Activated CD8-positive, alpha-beta T cell treated with anti-CD3 and anti-CD28 coated beads for 36 hours (primary cell): ENCODE data around the gene DDR1. TPM values are rescaled to one million over a fixed set of nuclear protein-coding genes. Genes with fewer than 3 reads are reported as not detected.

Source experiments
- ATAC-seq: fragments of 200-7000 bp; cut with Tn5 transposase; one replicate; pipeline ENCODE4 v1.10.0; 2021; ENCODE audit warnings: mild to moderate bottlenecking, moderate library complexity
- CTCF ChIA-PET: fragments of 350-600 bp; sonication (Branson Sonifier 250); formaldehyde crosslinking; loops from one replicate; lab custom pipeline; 2021; ENCODE audit warnings: antibody characterized with exemption; lab: Charles Lee
- POLR2A ChIA-PET: fragments of 350-600 bp; sonication (Branson Sonifier 250); formaldehyde crosslinking; loops from one replicate; lab custom pipeline; 2021; ENCODE audit warnings: antibody characterized with exemption; lab: Charles Lee
- DNase-seq: peaks from one replicate; pipeline ENCODE4 v3.0.0-alpha.2; 2020
- H3K27ac Mint-ChIP-seq: one replicate; pipeline ENCODE4 v1.8.0; 2021; ENCODE audit warnings: mild to moderate bottlenecking, mixed read lengths
- H3K27me3 Mint-ChIP-seq: one replicate; pipeline ENCODE4 v1.8.0; 2021; ENCODE audit warnings: mixed read lengths
- H3K36me3 Mint-ChIP-seq: one replicate; pipeline ENCODE4 v1.8.0; 2021; ENCODE audit warnings: low read depth, mixed read lengths
- H3K4me1 Mint-ChIP-seq: one replicate; pipeline ENCODE4 v1.8.0; 2021; ENCODE audit warnings: low read depth, mixed read lengths
- H3K4me3 Mint-ChIP-seq: one replicate; pipeline ENCODE4 v1.8.0; 2021; ENCODE audit warnings: mild to moderate bottlenecking, moderate library complexity, mixed read lengths
- H3K9me3 Mint-ChIP-seq: one replicate; pipeline ENCODE4 v1.8.0; 2021; ENCODE audit warnings: mixed read lengths
- intact Hi-C: fragments of 100-400 bp; cut with micrococcal nuclease; formaldehyde crosslinking; loops from one replicate; pipeline ENCODE4 v1.10.0; 2022
- total RNA-seq, 2 experiments: library from RNA; stranded (reverse); gene quantifications; one replicate each; pipeline ENCODE4 v1.2.3, GENCODE V29; 2021
- TF ChIP-seq, protein P1 (sequence below): fragments of 200-600 bp; IDR thresholded peaks from one replicate; pipeline ENCODE4 v1.8.0; 2022; ENCODE audit warnings: antibody characterized with exemption, mild to moderate bottlenecking

Gene DDR1
- total RNA-seq, 2 experiments from 2014 or later, result 14.4 to 14.5 TPM

DNA sequence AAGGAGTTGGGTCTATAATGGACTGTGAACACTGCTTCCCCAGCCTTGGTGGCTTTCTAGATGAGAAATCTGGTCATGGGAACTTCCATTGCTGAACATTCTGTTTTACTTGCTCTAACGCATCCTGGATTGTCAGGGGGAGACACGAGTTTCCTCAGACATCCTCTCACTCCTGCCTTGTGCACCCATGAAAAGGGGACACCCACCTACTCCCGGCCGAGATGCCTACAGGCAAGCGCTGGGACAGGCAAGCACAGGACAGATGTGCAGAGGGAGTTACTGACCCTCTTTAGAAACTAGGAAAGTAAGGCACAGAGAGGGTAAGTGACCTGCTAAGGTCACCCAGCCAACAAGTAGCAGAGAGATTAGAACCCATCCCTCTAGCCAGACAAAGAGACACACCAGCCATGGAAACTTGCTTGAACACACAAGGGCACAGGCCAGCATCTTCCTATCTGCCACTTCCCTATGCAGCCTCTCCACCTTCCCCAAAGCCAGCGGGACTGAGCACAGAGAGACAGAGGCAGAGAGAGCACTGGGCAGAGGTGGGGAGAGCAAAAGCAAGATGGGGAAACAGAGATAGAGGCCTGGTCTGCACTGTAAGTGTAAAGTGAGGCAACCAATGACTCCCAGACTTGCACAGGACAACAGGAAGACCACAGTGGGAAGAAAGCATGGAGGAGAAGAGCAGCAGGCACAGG is 48.5 kb downstream of the DDR1 start:
- no peak overlapping the region for H3K4me3 Mint-ChIP-seq
- intact Hi-C loops, result no loop called here
- peaks cover 2% of the 10 kb centered on the region for H3K27me3 Mint-ChIP-seq
- H3K27ac Mint-ChIP-seq, result no peak overlapping the region
- no peak for ATAC-seq
- POLR2A ChIA-PET, result no interaction called here
- CTCF ChIA-PET, result no interaction called here
- DNase-seq, result no peak
- H3K36me3 Mint-ChIP-seq, result peaks cover 16% of the 10 kb centered on the region
- H3K4me1 Mint-ChIP-seq, result no peaks in the 10 kb centered on the region
- H3K9me3 Mint-ChIP-seq, result peaks cover 8% of the 10 kb centered on the region
- TF ChIP-seq, protein P1, sequence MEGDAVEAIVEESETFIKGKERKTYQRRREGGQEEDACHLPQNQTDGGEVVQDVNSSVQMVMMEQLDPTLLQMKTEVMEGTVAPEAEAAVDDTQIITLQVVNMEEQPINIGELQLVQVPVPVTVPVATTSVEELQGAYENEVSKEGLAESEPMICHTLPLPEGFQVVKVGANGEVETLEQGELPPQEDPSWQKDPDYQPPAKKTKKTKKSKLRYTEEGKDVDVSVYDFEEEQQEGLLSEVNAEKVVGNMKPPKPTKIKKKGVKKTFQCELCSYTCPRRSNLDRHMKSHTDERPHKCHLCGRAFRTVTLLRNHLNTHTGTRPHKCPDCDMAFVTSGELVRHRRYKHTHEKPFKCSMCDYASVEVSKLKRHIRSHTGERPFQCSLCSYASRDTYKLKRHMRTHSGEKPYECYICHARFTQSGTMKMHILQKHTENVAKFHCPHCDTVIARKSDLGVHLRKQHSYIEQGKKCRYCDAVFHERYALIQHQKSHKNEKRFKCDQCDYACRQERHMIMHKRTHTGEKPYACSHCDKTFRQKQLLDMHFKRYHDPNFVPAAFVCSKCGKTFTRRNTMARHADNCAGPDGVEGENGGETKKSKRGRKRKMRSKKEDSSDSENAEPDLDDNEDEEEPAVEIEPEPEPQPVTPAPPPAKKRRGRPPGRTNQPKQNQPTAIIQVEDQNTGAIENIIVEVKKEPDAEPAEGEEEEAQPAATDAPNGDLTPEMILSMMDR, result no peak

DNA sequence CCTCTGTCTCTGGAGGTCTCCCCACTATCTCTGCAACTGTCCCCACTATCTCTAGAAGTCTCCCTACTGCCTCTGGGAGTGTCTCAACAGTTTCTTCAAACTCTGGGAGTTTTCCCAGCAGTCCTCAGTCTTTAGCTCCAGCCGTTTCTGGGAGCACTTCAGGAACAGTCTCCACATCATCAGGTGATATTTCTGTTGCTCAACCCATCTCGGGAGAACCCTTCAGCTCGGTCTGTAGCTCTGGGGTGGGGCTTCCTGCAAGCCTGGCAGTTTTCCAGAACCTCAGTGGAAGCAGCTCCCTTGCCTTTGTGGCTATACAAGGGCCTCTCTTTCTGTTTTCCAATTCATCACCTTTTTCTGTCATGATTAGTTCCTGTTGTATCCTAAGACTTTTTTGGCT is 50.7 kb downstream of the DDR1 start:
- no peaks in the 10 kb centered on the region for H3K9me3 Mint-ChIP-seq
- H3K27ac Mint-ChIP-seq, result no peak overlapping the region
- H3K4me1 Mint-ChIP-seq, result no peaks in the 10 kb centered on the region
- TF ChIP-seq, protein P1, result no peak
- no peak for ATAC-seq
- ChIA-PET CTCF (interaction anchor here (1.1 kb wide), 2 partner anchors 17 to 194 kb away, joined by 3 read pairs; no protein-coding TSS in a partner anchor), POLR2A (no interaction called here)
- H3K36me3 Mint-ChIP-seq, result no peaks in the 10 kb centered on the region
- H3K27me3 Mint-ChIP-seq, result peaks cover 11% of the 10 kb centered on the region
- DNase-seq, result no peak
- H3K4me3 Mint-ChIP-seq, result no peak overlapping the region
- intact Hi-C loops, result no loop called here

DNA sequence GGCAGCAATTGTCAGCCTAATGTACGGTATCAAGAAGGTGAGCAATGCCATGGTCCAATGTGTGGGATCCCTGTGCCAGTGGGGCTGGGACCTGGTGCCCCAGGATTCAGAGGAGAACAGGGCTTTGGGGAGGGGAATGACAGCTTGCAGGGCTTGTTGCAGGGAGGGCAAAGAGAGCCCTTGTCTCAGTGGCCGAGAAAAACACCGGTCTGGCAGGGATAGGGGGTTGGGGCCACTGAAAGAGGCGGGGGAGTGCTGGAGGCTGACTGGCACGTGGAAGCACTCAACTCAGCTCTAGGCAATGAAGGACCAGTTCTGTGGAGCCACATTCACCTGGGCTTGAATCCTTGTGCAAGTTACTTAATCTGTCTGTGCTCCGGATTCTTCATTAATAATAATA is 52.9 kb downstream of the DDR1 start:
- peaks cover 23% of the 10 kb centered on the region for H3K27me3 Mint-ChIP-seq
- H3K4me3 Mint-ChIP-seq, result no peak overlapping the region
- H3K4me1 Mint-ChIP-seq, result no peaks in the 10 kb centered on the region
- ATAC-seq, result no peak
- no peaks in the 10 kb centered on the region for H3K36me3 Mint-ChIP-seq
- ChIA-PET POLR2A (no interaction called here), CTCF (interaction anchor here (0.8 kb wide), 1 partner anchor 101 kb away, joined by 3 read pairs; no protein-coding TSS in a partner anchor)
- no peak for DNase-seq
- TF ChIP-seq, protein P1, result no peak
- H3K9me3 Mint-ChIP-seq, result no peaks in the 10 kb centered on the region
- H3K27ac Mint-ChIP-seq, result no peak overlapping the region
- intact Hi-C loops, result no loop called here

DNA sequence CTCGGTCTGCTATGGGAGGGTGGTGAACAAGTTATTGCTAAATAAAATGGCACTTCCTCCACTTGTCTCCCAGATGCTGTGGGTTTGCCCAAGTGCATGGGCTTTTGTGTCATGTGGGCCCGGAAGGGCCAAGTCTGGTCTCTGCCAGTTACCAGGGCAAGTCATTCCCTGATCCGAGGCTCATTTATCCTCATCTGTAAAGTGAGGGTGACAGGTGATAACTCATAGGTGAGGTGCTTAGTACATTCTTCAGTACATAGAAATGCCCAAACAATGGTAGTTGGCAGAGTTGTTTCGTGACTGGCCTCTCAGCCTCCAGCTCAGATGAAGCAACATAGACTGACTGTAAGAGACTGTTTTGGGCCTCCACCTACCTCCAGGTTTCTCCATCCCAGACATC is 54.4 kb downstream of the DDR1 start:
- DNase-seq, result no peak
- Mint-ChIP-seq H3K4me1 (no peaks in the 10 kb centered on the region), H3K27ac (no peak overlapping the region), H3K4me3 (no peak overlapping the region), H3K9me3 (no peaks in the 10 kb centered on the region), H3K36me3 (no peaks in the 10 kb centered on the region), H3K27me3 (peaks cover 35% of the 10 kb centered on the region)
- CTCF ChIA-PET, result interaction anchor here (1.5 kb wide), 1 partner anchor 20 kb away, joined by 5 read pairs; no protein-coding TSS in a partner anchor
- intact Hi-C loops, result no loop called here
- ATAC-seq, result no peak
- POLR2A ChIA-PET, result no interaction called here
- TF ChIP-seq, protein P1, result no peak

DNA sequence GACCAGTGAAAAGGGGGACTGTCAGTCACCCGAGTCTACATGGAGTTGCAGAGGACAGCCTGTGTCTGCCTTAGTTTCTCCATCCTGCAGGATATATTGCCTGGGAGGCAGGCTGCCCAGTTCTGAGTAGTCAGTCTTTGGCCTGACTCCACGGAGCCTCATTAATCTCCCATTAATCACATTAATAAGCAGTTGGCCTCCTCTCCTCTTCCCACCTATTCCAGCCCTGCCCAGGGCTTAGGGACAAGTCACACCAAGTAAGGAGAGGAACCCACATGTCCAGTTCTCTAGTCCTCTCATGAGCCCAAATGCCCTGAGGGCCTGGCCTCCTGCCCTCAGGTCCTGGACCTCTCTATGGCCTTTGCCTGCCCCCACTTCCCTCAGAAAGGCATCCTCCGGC is 55.2 kb downstream of the DDR1 start:
- ChIA-PET CTCF (interaction anchor here (1.5 kb wide), 1 partner anchor 21 kb away, joined by 5 read pairs; no protein-coding TSS in a partner anchor), POLR2A (no interaction called here)
- TF ChIP-seq, protein P1, result no peak
- Mint-ChIP-seq H3K9me3 (no peaks in the 10 kb centered on the region), H3K27me3 (peaks cover 38% of the 10 kb centered on the region), H3K27ac (no peak overlapping the region), H3K36me3 (no peaks in the 10 kb centered on the region), H3K4me3 (no peak overlapping the region), H3K4me1 (no peaks in the 10 kb centered on the region)
- DNase-seq (no peak), ATAC-seq (no peak)
- intact Hi-C loops, result no loop called here
